Epithelial cell of esophagus (primary cell): ENCODE results near the gene AVP.
"Not testable (repeated sequence)": the region's sequence is repeated elsewhere in the genome, so short reads cannot be mapped to it uniquely, and the experiment has no call there.

Source experiments
- DNase-seq: peaks from one replicate; pipeline ENCODE4 v3.0.0; 2010; ENCODE audit warnings: low read depth
- H3K4me3 ChIP-seq: 2 replicates; pipeline ENCODE4 v1.5.1; 2011; ENCODE audit warnings: mild to moderate bottlenecking, low read length, control low read depth
- CTCF ChIP-seq: IDR thresholded peaks from 2 replicates; pipeline ENCODE4 v1.5.1; 2011; ENCODE audit warnings: low read depth, mild to moderate bottlenecking, low read length, control low read depth, inconsistent platforms; ENCODE audit not compliant: insufficient read depth; ENCODE audit errors: missing control alignments

Gene AVP

GRCh38 chr20:3070725-3071124 is 13.8 kb downstream of the AVP start:
- H3K4me3 ChIP-seq = no peak overlapping the region
- DNase-seq = no peak
- TF ChIP-seq CTCF = no peak

GRCh38 chr20:3068986-3069900 is 15.3 kb downstream of the AVP start:
- H3K4me3 ChIP-seq = no peak overlapping the region

GRCh38 chr20:3068075-3068474 is 16.4 kb downstream of the AVP start:
- TF ChIP-seq CTCF = no peak
- H3K4me3 ChIP-seq = no peak overlapping the region
- DNase-seq = no peak

More at GRCh38 chr20:3068986-3069900, 15.3 kb downstream of the AVP start:
- DNase-seq = no peak
- TF ChIP-seq CTCF = peak; percentile 17

GRCh38 chr20:3067139-3068014 is 17.1 kb downstream of the AVP start:
- TF ChIP-seq CTCF = no peak
- H3K4me3 ChIP-seq = no peak overlapping the region
- DNase-seq = no peak

GRCh38 chr20:3064119-3064518 is 20.4 kb downstream of the AVP start:
- not testable (repeated sequence) for H3K4me3 ChIP-seq, DNase-seq

- no peak for TF ChIP-seq CTCF
- no peak for DNase-seq
- H3K4me3 ChIP-seq = no peak overlapping the region
These were observed 25.0 kb downstream of the AVP start for GRCh38 chr20:3059489-3059888.

GRCh38 chr20:3051385-3052019 is 33.0 kb downstream of the AVP start:
- no peak overlapping the region for H3K4me3 ChIP-seq
- no peak for TF ChIP-seq CTCF
- DNase-seq = no peak
